ENCODE results near the gene PAXIP1.

DNA sequence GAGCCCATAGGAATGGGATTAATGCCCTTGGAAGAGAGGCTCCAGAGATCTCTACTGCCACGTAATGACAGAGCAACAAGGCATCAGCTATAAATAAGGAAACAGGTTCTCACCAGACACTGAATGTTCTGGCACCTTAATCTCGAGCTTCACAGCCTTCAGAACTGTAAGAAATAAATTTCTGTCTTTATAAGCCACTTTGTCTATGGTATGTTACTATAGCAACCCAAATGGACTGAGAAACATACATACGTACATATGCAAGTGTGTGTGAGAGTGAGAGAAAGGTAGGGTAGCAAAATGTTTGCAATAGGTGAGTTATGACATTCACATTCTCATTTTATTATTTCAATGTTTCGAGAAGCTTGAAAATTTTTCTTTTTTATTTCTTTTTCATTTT lies 45.1 kb upstream of the PAXIP1 start:
- TF ChIP-seq, protein P1, sequence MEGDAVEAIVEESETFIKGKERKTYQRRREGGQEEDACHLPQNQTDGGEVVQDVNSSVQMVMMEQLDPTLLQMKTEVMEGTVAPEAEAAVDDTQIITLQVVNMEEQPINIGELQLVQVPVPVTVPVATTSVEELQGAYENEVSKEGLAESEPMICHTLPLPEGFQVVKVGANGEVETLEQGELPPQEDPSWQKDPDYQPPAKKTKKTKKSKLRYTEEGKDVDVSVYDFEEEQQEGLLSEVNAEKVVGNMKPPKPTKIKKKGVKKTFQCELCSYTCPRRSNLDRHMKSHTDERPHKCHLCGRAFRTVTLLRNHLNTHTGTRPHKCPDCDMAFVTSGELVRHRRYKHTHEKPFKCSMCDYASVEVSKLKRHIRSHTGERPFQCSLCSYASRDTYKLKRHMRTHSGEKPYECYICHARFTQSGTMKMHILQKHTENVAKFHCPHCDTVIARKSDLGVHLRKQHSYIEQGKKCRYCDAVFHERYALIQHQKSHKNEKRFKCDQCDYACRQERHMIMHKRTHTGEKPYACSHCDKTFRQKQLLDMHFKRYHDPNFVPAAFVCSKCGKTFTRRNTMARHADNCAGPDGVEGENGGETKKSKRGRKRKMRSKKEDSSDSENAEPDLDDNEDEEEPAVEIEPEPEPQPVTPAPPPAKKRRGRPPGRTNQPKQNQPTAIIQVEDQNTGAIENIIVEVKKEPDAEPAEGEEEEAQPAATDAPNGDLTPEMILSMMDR (conservative IDR thresholded peaks at IDR 0.05 in 1 of 2, IDR thresholded peaks at IDR 0.05 in 1 of 2; ENCODE audit: extremely low read depth in 1 of 2, insufficient read depth in 1 of 2, low read depth in 1 of 2, low read length in 2 of 2) = no peak
- TF ChIP-seq EZH2 (IDR thresholded peaks at IDR 0.05; ENCODE audit: borderline replicate concordance, low read length) = no peak
